PFSK-1 (cell line): ENCODE measurements around the gene ZFAND6.

Experiments used
- FOXP2 ChIP-seq: optimal IDR thresholded peaks from 2 replicates; pipeline ENCODE3; 2011; ENCODE audit warnings: borderline replicate concordance, control low read depth, inconsistent platforms; ENCODE audit not compliant: insufficient read depth; ENCODE audit errors: extremely low read length, extremely low read depth
- POLR2AphosphoS5 ChIP-seq: IDR thresholded peaks from 2 replicates; pipeline ENCODE4 v1.6.1; 2012; ENCODE audit warnings: low read depth, mild to moderate bottlenecking, control low read depth, low read length, moderate library complexity
- REST ChIP-seq, 2 experiments: IDR thresholded peaks; 2 replicates each; pipeline versions ENCODE4 v1.6.1 to v1.8.0; 2011 to 2012; ENCODE audit warnings: low read depth in 2 of 2, low read length in 2 of 2, control low read depth in 1 of 2, inconsistent platforms in 1 of 2, mild to moderate bottlenecking in 1 of 2, moderate library complexity in 1 of 2; ENCODE audit not compliant: insufficient read depth in 1 of 2
- SIN3A ChIP-seq: IDR thresholded peaks from 2 replicates; pipeline ENCODE4 v1.6.1; 2012; ENCODE audit warnings: mild to moderate bottlenecking, low read length, moderate library complexity, borderline replicate concordance; ENCODE audit not compliant: insufficient read depth
- TAF1 ChIP-seq: IDR thresholded peaks from 2 replicates; pipeline ENCODE4 v1.6.1; 2012; ENCODE audit warnings: low read length, control low read depth, borderline replicate concordance; ENCODE audit not compliant: insufficient read depth

- TF ChIP-seq POLR2AphosphoS5 = no peak
- TF ChIP-seq REST (IDR thresholded peaks at IDR 0.05; ENCODE audit: insufficient read depth in 1 of 2, low read depth in 2 of 2, low read length in 2 of 2) = no peak
- TF ChIP-seq SIN3A = no peak
- no peak for TF ChIP-seq FOXP2
- TF ChIP-seq TAF1 = no peak
Observed at GRCh38 chr15:80161468-80162016, 102.1 kb downstream of the ZFAND6 start.
